Measurements from ENCODE around the gene CSF1.

Gene CSF1

DNA sequence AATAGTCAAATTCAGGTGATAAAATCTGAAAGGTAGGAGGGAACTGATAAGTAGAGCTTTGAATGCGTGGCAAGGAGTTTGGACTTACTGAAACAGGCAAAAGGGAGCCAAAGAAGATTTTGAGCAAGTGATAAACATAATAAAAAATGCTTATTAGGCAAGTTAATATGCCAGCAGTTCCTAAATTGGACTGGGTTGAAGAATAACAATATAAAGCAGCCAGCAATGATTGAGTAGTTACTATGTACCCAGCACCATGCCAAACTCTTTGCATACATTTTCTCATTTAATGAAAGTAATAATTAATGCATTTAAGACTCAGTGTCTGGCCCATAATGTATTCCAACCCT, 50.1 kb downstream of the CSF1 start:
- TF ChIP-seq ZFX (IDR thresholded peaks at IDR 0.05): no peak
- TF ChIP-seq, protein P1, sequence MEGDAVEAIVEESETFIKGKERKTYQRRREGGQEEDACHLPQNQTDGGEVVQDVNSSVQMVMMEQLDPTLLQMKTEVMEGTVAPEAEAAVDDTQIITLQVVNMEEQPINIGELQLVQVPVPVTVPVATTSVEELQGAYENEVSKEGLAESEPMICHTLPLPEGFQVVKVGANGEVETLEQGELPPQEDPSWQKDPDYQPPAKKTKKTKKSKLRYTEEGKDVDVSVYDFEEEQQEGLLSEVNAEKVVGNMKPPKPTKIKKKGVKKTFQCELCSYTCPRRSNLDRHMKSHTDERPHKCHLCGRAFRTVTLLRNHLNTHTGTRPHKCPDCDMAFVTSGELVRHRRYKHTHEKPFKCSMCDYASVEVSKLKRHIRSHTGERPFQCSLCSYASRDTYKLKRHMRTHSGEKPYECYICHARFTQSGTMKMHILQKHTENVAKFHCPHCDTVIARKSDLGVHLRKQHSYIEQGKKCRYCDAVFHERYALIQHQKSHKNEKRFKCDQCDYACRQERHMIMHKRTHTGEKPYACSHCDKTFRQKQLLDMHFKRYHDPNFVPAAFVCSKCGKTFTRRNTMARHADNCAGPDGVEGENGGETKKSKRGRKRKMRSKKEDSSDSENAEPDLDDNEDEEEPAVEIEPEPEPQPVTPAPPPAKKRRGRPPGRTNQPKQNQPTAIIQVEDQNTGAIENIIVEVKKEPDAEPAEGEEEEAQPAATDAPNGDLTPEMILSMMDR (conservative IDR thresholded peaks at IDR 0.05): peak; percentile 24
- peak overlapping the region; percentile 85 for H3K27ac ChIP-seq

DNA sequence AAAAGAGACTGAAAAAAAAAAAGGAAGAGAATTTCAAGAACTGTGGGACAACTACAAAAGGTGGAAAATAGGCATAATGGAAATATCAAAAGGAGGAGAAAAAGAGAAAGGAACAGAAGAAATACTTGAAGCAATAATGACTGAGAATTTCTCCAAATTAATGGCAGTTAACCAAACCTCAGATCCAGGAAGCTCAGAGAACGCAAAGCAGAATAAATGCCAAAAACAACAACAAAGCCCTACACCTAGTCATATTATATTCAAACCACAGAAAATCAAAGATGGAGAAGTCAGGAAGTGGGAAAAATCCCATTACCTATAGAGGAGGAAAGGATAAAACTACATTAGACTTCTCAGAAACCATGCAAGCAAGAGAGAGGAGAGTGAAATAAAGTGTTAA, 53.2 kb downstream of the CSF1 start:
- TF ChIP-seq, protein P1 (conservative IDR thresholded peaks at IDR 0.05): no peak
- no peak for TF ChIP-seq ZFX (IDR thresholded peaks at IDR 0.05)
- H3K27ac ChIP-seq: no peak overlapping the region

DNA sequence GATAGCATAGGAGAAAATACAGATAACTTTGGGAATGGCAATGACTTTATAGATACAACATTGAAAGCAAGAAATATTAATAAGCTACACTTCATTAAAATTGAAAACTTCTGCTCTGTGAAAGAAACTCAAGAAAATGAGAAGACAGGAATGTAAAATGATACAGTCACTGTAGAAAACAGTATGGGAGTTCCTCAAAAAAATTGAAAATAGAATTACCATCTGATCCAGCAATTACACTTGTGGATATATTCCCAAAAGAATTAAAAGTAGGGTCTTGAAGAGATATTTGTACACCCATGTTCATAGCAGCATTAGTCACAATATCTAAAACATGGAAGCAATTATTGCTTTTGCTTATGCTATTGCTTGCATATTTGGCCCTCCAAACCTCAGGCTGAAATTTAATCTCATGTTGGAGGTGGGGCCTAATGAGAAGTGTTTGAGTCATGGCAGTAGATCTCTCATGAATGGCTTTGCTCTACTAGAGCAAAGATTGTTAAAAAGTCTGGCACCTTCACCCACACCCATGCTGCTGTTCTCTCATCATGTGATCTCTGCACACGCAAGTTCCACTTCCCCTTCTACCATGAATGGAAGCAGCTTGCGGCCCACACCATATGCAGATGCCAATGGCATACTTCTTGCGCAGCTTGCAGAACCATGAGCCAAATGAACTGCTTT, 58.6 kb downstream of the CSF1 start:
- TF ChIP-seq, protein P1 (conservative IDR thresholded peaks at IDR 0.05): no peak
- no peak for TF ChIP-seq ZFX (IDR thresholded peaks at IDR 0.05)
- no peak overlapping the region for H3K27ac ChIP-seq

DNA sequence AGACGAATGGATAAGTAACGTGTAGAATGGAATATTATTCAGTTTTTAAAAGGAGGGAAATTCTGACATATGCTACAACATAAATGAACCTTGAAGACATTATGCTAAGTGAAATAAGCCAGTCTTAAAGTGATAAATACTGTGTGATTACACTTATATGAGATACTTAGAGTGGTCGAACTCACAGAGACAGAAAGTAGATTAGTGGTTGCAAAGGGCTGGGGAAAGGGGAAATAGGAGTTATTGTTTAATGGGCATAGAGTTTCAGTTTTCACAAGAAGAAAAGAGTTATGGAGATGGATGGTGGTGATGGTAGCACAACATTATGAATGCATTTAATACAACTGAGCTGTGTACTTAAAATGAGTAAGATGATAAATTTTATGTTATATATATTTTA, 59.3 kb downstream of the CSF1 start:
- H3K27ac ChIP-seq: no peak overlapping the region

DNA sequence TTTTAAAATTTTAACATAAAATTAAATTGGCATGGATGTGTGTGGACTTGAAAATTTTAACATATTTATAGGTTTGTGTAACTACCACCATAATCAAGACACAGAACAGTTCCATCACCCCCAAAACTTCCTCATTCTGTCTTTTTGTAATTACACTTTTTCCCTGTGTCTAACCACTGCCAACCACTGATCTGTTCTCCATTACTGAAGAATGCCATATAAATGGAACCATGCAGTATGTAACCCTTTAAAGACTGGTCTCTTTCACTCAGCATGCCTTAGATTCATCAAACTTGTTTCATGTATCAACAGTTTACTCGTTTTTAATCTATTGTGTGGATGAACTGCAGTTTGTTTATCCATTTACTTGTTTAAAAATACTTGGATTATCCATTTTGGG, 60.9 kb downstream of the CSF1 start:
- no peak for TF ChIP-seq ZFX (IDR thresholded peaks at IDR 0.05)
- TF ChIP-seq, protein P1 (conservative IDR thresholded peaks at IDR 0.05): no peak

More for the DNA sequence above, 59.3 kb downstream of the CSF1 start:
- no peak for TF ChIP-seq ZFX (IDR thresholded peaks at IDR 0.05)
- TF ChIP-seq, protein P1 (conservative IDR thresholded peaks at IDR 0.05): no peak

DNA sequence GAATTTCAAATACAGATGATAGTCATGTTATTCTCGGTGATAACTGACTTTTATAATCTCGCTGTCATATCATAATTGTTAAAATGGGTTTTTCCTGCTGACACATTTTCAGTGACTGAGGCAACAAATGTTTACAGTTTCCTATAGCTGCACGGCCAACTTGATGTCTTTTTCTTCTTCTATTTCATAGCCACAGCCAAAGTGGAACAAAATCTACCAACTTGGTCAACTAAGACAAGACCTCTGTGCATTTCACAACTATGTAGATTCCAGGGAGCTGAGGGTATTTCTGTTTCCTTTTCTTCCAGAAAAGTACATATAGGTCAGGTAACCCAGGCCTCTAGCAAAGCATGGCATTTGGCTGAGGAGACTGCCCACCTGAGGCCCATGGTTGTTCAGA, 63.5 kb downstream of the CSF1 start:
- H3K27ac ChIP-seq: no peak overlapping the region
- TF ChIP-seq ZFX (IDR thresholded peaks at IDR 0.05): no peak
- TF ChIP-seq, protein P1 (conservative IDR thresholded peaks at IDR 0.05): no peak

More for the DNA sequence above, 60.9 kb downstream of the CSF1 start:
- no peak overlapping the region for H3K27ac ChIP-seq

DNA sequence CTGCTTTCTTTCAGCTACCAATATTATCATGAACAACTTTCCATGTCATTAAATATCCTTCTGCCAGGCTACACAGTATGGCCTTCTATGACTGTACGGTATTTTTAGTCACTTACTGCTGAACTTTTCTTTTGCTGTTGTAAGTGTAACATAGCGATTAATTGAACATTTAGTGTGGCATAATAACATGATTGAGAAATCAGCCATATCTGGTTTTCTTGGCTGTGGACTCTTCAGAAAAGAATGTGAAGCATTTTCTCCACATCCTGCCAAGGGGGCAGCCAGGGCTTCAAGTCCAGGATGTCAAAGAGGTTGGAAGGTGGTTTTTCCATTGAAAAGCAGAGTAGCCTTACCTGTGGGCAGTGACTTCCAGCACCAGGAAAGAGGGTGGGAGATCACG, 65.1 kb downstream of the CSF1 start:
- H3K27ac ChIP-seq: no peak overlapping the region
- no peak for TF ChIP-seq ZFX (IDR thresholded peaks at IDR 0.05)
- TF ChIP-seq, protein P1 (conservative IDR thresholded peaks at IDR 0.05): no peak
